ENCODE results near the gene RNF38. TPM values are rescaled to one million over a fixed set of nuclear protein-coding genes. Genes with fewer than 3 reads are reported as not detected.

RNF38 gene
- total RNA-seq, 1 experiment from 2014 or later, result 60.2 TPM

GRCh38 chr9:36401164-36401740 is 1.2 kb upstream of the RNF38 start:
- H4K20me1 ChIP-seq (ENCODE audit: control insufficient read depth, insufficient read depth, insufficient read length), result no peaks in the 10 kb centered on the region
- H2AK5ac ChIP-seq (ENCODE audit: insufficient read length, low read length), result no peak overlapping the region
- H3K4me1 ChIP-seq (ENCODE audit: insufficient read depth, low read length), result no peaks in the 10 kb centered on the region
- H3K9ac ChIP-seq (ENCODE audit: extremely low read depth, insufficient read length, low read length), result peak overlapping the region; percentile 76
- H2BK12ac ChIP-seq (ENCODE audit: insufficient read length, low read depth, low read length), result no peak overlapping the region
- H3K23me2 ChIP-seq (ENCODE audit: insufficient read length, low read depth, low read length, poor library complexity, severe bottlenecking), result peaks cover 3% of the 10 kb centered on the region
- H3T11ph ChIP-seq (ENCODE audit: low read length), result no peak overlapping the region
- no peak overlapping the region for H2AFZ ChIP-seq (ENCODE audit: low read length)
- H3K27ac ChIP-seq (ENCODE audit: insufficient read length, low read depth, low read length), result no peak overlapping the region
- no peaks in the 10 kb centered on the region for H3K27me3 ChIP-seq (ENCODE audit: insufficient read depth, low read length)
- H2BK15ac ChIP-seq (ENCODE audit: low read depth, low read length), result no peak overlapping the region
- no peak overlapping the region for H4K91ac ChIP-seq (ENCODE audit: insufficient read length, low read depth, low read length)
- H3K56ac ChIP-seq (ENCODE audit: insufficient read length, low read depth, low read length), result no peak overlapping the region
- DNase-seq, result peak; percentile 83
- Mint-ChIP-seq H3K4me1 (peaks cover 24 to 29% of the 10 kb centered on the region in 2 experiments), H3K36me3 (ENCODE audit: insufficient read depth in 1 of 3, low read depth in 3 of 3) (peaks cover 6 to 13% (median 7%) of the 10 kb centered on the region in 3 experiments; a peak in 5 of 7 replicates), H3K27me3 (ENCODE audit: low read depth) (no peaks in the 10 kb centered on the region), H3K4me3 (peak overlapping the region; percentile 85 to 96), H3K9me3 (peaks cover 0 to 4% of the 10 kb centered on the region in 2 experiments; a peak in 3 of 5 replicates), H3K27ac (peak overlapping the region; percentile 90 to 94 (median 93))
- H3K9me3 ChIP-seq (ENCODE audit: control insufficient read depth, low read depth, low read length), result no peaks in the 10 kb centered on the region
- H4K5ac ChIP-seq (ENCODE audit: insufficient read length, low read depth, low read length), result no peak overlapping the region
- H3K79me2 ChIP-seq (ENCODE audit: insufficient read depth, low read length), result peaks cover 27% of the 10 kb centered on the region
- WGBS (ENCODE audit: extremely low coverage, insufficient read length, low lambda C conversion rate), result no CpG with 5 or more reads among the region's 33 CpGs
- H4K8ac ChIP-seq (replicated peaks; ENCODE audit: insufficient read length, low read depth, low read length), result no peak overlapping the region
- no peak overlapping the region for H3K23ac ChIP-seq (ENCODE audit: insufficient read length, low read depth, low read length)
- no peak overlapping the region for H2BK20ac ChIP-seq (ENCODE audit: low read depth, low read length, poor library complexity, severe bottlenecking)
- H2BK5ac ChIP-seq (ENCODE audit: insufficient read length, low read length), result no peak overlapping the region
- H3K4ac ChIP-seq (ENCODE audit: low read depth, low read length), result no peak overlapping the region
- peak overlapping the region; percentile 79 for H3K18ac ChIP-seq (ENCODE audit: insufficient read length, low read depth, low read length)
- H2BK120ac ChIP-seq (ENCODE audit: low read depth, low read length, poor library complexity, severe bottlenecking), result no peak overlapping the region
- no peak for TF ChIP-seq CTCF (conservative IDR thresholded peaks at IDR 0.05)
- no peaks in the 10 kb centered on the region for H3K79me1 ChIP-seq (ENCODE audit: insufficient read depth, low read depth, low read length, poor library complexity, severe bottlenecking)
- H3K14ac ChIP-seq (ENCODE audit: insufficient read depth, low read length), result peak overlapping the region; percentile 95
- H3K4me2 ChIP-seq (ENCODE audit: insufficient read depth, insufficient read length, low read length), result peak overlapping the region; percentile 89
